GM19397 (cell line): ENCODE measurements around the gene IRF2.
A peak's percentile ranks its signal among the peaks of the same experiment; 100 is the strongest.

ENCODE experiments used
- ATAC-seq: cut with Tn5 transposase; IDR thresholded peaks from one replicate; pipeline ENCODE4 v1.9.1; 2021; ENCODE audit warnings: mild to moderate bottlenecking, moderate library complexity; ENCODE audit not compliant: unreplicated experiment

IRF2 gene

DNA sequence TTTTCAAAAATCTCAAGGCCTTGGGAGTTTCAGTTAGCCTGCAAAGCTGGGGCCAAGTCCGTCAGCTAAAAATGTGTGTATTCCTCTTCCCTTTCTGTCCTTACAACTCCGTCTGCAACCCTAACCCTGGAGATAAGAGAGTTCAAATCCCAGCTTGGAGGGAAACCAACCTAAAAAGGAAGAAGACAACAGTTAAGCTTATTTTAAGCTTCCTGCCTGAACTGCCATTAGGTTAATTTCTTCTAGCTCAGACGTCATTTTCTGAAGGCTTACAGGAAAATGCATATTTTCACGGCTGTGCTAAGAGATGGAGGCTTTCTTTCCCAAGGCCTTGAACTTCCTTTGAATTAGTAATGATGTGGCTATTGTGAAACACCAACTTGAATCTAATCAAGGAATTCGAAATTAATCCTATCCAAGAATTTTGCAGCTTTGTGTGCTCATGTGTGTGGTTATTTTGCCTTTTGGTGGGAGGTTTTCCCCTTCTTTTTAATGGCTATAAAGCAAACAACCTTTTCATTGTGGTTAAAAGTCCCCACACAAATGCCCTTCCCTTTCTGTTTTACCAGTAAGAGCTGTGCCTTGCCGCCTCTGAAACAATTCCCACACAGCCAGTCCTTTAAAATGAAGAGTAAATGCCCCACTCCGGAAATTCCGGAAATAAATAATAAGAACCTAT lies 103.5 kb downstream of the IRF2 start:
- ATAC-seq, result no peak

DNA sequence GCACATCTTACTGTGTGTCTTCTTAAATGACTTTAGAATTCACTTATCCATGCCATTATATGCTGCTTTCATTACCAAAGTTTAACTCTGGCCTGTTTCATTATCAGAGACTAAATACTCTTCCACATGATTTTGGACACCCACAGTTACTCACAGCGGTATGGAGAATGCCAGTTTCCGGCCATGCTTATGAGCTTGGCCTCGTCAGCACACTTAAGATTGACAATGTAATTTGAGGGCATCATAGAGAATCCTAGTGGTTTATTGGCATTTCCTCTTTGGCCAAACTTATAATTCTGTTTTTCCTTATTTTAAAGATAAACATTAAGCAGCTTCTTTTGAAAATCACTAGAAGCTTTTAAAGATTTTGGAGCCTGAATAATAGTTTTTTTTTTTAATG lies 104.5 kb downstream of the IRF2 start:
- ATAC-seq, result no peak

DNA sequence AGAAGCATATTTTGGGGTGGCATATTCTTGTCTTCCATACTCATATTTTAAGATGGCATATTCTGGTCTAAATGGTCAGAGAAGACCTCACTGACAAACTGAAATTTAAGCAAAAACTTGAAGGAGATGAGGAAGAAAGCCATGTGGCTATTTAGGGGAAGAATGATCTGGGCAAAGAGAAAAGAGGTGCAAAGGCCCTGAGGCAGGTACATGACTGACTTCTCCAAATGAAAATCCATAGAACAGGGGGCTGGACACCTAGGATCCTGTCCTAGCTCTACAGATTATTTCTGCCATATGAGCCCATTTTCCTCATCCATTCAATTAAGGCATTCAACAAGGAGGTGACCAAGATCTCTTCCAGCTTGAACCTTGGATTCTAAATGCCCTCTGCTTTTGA lies 105.6 kb downstream of the IRF2 start:
- no peak for ATAC-seq

- no peak for ATAC-seq
These were observed 106.1 kb downstream of the IRF2 start for GRCh38 chr4:184368290-184368689.

- peak; percentile 81 for ATAC-seq
These were observed 110.0 kb downstream of the IRF2 start for GRCh38 chr4:184364100-184364921.

DNA sequence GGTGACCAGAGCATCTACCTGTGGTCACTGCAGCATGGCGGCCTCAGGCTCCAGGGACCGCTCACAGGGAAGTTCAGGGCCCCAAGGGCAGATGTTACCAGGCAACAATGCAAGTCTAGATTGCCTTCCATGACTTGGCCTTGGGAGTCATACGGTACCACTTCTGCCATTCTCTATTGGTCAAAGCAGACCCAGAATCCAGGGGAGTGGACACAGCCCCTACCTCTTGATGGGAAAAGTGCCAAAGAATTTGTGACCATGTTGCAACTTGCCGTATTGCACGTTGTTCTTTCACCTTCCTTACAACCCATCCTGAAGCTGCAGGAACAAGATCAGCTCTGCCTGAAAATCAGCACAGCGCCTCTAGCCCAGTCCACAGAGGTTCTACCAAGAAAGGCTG lies 111.1 kb downstream of the IRF2 start:
- no peak for ATAC-seq

- ATAC-seq, result no peak
These were observed 112.0 kb downstream of the IRF2 start for GRCh38 chr4:184362396-184362795.

DNA sequence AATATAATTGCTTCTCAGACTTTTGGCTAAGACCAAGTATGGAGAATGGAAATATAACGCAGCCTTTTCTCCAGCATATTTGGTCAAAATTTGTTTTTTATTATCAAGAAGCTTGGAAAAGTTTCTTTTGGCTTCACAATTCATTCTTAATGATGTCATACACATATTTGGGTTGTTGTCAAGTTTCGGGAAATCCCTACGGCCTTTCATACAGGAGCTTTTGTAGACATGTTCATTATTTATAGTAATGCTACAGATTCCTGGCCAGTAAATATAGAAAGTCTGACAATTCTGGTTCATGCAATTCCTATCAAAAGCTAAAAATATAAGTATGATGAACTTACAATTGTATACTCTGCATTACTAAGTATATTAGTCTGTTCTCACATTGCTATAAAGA lies 112.9 kb downstream of the IRF2 start:
- ATAC-seq, result no peak

GRCh38 chr4:184359888-184360287 lies 114.5 kb downstream of the IRF2 start:
- no peak for ATAC-seq

GRCh38 chr4:184358521-184359232 lies 115.7 kb downstream of the IRF2 start:
- ATAC-seq, result no peak

GRCh38 chr4:184357772-184358171 lies 116.6 kb downstream of the IRF2 start:
- no peak for ATAC-seq

GRCh38 chr4:184357165-184357564 lies 117.2 kb downstream of the IRF2 start:
- ATAC-seq, result no peak

DNA sequence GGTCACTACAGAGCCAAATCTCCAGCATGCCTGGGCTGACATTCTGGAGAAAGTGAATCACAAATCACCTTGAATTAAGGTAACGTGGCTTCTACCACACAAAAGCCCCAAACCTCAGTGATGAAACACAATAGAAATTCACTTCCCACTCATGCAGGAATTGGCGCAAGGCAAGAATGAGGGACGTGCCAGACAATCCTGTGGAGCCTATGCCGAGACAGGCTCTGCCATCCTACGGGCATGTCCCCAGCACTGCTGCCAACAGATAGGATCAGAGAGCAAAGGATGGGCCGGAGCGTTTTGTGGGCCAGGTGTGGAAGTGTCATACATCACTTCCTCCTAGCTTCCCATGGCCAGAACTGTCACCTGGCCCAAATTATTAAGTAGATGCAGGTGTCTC lies 118.0 kb downstream of the IRF2 start:
- no peak for ATAC-seq

GRCh38 chr4:184355857-184356256 lies 118.5 kb downstream of the IRF2 start:
- no peak for ATAC-seq

GRCh38 chr4:184355111-184355604 lies 119.2 kb downstream of the IRF2 start:
- ATAC-seq, result no peak

- ATAC-seq, result no peak
These were observed 121.5 kb downstream of the IRF2 start for GRCh38 chr4:184352891-184353290.

DNA sequence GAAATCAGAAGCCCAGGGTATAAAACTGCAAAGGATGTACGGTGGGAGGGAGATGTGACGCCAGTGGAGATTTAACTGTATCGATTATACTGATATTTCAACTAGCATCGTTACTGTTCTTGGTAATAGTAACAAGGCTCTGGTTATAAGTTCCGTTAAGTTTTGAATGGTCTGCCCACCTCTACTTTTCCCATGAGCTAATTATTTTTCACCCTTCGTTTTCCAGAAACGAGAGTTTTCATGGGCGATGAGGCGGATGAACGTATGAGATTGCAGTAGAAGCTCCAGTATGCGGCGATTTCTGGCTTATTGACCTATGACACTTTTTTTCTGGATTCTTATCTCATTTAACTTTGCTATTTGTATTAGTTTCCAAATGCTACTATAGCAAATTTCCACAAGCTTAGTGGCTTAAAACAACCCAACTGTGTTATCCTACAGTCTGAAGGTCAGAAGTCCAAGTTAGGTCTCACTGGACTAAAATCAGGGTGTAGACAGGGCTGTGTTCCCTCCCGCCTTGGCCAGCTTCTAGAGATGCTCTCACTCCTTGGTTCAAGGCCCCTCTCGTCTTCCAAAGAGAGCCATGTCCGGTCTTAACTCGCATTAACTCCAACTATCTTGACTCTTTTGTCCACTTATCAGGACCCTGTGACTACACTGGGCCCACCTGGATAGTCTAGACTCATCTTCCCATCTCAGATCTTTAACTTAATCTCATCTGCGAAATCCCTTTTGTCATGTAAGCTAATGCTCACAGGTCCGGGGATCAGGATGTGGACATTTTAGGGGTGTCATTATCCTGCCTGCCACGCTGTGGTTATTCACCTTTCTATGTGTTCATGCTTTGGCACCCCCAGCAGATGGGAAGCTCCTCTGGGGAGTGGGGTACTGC lies 122.5 kb downstream of the IRF2 start:
- no peak for ATAC-seq

DNA sequence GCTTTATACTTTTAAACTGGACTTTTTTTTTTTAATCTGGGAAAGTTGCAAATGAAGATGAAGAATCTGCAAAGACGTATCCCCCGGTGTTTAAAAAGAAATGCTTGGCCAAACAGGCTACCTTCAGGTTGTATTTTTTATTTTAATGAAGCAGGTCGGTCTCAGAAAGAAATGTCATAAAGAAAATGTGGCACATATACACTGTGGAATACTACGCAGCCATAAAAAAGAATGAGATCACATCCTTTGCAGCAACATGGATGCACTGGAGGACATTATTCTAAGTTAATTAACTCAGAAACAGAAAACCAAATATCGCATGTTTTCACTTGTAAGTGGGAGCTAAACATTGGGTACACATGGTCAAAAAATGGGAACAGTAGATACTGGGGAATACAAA lies 123.4 kb downstream of the IRF2 start:
- ATAC-seq, result no peak

DNA sequence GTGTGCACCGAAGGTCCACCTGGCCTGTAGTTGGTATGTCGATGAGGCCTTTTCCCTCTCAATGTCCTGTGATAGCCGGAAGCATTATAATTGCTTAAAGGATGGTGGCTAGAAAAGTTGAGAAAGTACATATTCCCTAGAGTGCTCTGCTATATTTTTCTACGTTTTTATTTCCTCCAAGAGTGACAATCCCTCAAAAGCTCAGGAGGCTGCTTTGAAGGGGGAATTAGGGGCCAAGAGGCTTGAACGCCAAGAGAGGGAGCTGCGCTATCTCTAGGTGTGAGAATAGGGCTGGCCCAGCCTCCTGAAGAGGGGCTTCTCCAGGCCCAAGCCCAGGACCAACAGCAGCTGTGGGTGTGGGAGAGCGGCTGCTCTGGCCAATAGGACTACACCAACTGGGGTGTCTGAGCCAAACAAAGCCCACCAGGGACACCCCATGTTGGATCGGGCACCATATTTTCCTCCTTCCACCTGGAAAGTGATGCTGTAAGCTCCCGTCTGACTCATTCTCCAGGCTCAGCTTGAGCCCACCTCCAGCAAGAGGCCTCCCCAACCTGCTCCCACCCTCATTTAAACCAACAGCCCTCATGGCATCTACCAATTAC lies 124.0 kb downstream of the IRF2 start:
- no peak for ATAC-seq
